ENCODE measurements around the gene ACMSD. TPM values are rescaled to one million over a fixed set of nuclear protein-coding genes. Genes with fewer than 3 reads are reported as not detected.
"Not testable (repeated sequence)": the region's sequence is repeated elsewhere in the genome, so short reads cannot be mapped to it uniquely, and the experiment has no call there.

The ACMSD gene
- total RNA-seq, 6 experiments from 2014 or later, result 38.3 to 145 (median 87.0) TPM

DNA sequence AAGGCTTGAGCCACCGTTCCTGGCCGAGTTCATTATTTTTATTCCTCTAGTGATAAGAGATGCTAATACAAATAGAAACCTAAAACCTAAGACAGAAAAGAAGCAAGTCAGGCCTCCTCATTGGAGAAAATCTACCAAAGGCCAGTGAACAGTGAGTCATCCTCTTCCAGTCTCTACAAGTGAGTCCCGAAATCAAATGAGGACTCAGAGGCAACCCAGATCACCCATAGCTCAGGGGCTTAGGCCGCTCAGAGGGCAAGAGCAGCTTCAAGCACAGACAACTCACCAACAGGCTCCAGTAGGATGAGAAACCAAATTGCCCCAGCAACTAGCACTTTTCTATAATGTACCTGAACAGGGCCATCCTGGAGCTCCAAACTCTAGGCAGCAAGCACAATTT lies 42.7 kb upstream of the ACMSD start:
- no peaks in the 10 kb centered on the region for H3K36me3 ChIP-seq
- WGBS (ENCODE audit: insufficient coverage, low coverage, low lambda C conversion rate, missing lambda C conversion rate), result 77% methylated on average over 3 of the region's 4 CpGs
- no peak for ATAC-seq
- no peaks in the 10 kb centered on the region for H3K4me1 ChIP-seq
- H3K27ac ChIP-seq, result no peak overlapping the region
- intact Hi-C loops (cut with DNase I), result no loop called here
- no peak for TF ChIP-seq POLR2A (IDR thresholded peaks at IDR 0.05)
- TF ChIP-seq, protein P1, sequence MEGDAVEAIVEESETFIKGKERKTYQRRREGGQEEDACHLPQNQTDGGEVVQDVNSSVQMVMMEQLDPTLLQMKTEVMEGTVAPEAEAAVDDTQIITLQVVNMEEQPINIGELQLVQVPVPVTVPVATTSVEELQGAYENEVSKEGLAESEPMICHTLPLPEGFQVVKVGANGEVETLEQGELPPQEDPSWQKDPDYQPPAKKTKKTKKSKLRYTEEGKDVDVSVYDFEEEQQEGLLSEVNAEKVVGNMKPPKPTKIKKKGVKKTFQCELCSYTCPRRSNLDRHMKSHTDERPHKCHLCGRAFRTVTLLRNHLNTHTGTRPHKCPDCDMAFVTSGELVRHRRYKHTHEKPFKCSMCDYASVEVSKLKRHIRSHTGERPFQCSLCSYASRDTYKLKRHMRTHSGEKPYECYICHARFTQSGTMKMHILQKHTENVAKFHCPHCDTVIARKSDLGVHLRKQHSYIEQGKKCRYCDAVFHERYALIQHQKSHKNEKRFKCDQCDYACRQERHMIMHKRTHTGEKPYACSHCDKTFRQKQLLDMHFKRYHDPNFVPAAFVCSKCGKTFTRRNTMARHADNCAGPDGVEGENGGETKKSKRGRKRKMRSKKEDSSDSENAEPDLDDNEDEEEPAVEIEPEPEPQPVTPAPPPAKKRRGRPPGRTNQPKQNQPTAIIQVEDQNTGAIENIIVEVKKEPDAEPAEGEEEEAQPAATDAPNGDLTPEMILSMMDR (IDR thresholded peaks at IDR 0.05), result no peak
- H3K27me3 ChIP-seq, result no peaks in the 10 kb centered on the region
- DNase-seq, result no peak
- no peak overlapping the region for H3K4me3 ChIP-seq
- no peaks in the 10 kb centered on the region for H3K9me3 ChIP-seq

GRCh38 chr2:134796373-134796772 lies 42.0 kb upstream of the ACMSD start:
- no peak for ATAC-seq

GRCh38 chr2:134799936-134800335 lies 38.5 kb upstream of the ACMSD start:
- Histone ChIP-seq H3K9me3 (no peaks in the 10 kb centered on the region), H3K27ac (no peak overlapping the region), H3K4me1 (no peaks in the 10 kb centered on the region), H3K36me3 (no peaks in the 10 kb centered on the region), H3K4me3 (no peak overlapping the region), H3K27me3 (no peaks in the 10 kb centered on the region)
- TF ChIP-seq POLR2A (IDR thresholded peaks at IDR 0.05), result no peak
- TF ChIP-seq, protein P1 (IDR thresholded peaks at IDR 0.05), result no peak
- WGBS (ENCODE audit: insufficient coverage, low coverage, low lambda C conversion rate, missing lambda C conversion rate), result 94% methylated on average over 3 of the region's 3 CpGs
- DNase-seq (no peak), ATAC-seq (no peak)
- intact Hi-C loops (cut with DNase I), result no loop called here

More at GRCh38 chr2:134796373-134796772, 42.0 kb upstream of the ACMSD start:
- H3K9me3 ChIP-seq, result no peaks in the 10 kb centered on the region
- 57% methylated on average over 2 of the region's 2 CpGs for WGBS (ENCODE audit: insufficient coverage, low coverage, low lambda C conversion rate, missing lambda C conversion rate)
- DNase-seq, result no peak
- H3K36me3 ChIP-seq, result no peaks in the 10 kb centered on the region
- TF ChIP-seq, protein P1 (IDR thresholded peaks at IDR 0.05), result no peak
- no peak for TF ChIP-seq POLR2A (IDR thresholded peaks at IDR 0.05)
- H3K27ac ChIP-seq, result no peak overlapping the region
- intact Hi-C loops (cut with DNase I), result no loop called here
- H3K27me3 ChIP-seq, result no peaks in the 10 kb centered on the region
- H3K4me3 ChIP-seq, result no peak overlapping the region
- H3K4me1 ChIP-seq, result no peaks in the 10 kb centered on the region

GRCh38 chr2:134800341-134800740 lies 38.1 kb upstream of the ACMSD start:
- WGBS (ENCODE audit: insufficient coverage, low coverage, low lambda C conversion rate, missing lambda C conversion rate), result 56% methylated on average over 2 of the region's 2 CpGs
- no peak for ATAC-seq
- Histone ChIP-seq H3K27me3 (no peaks in the 10 kb centered on the region), H3K4me3 (no peak overlapping the region), H3K9me3 (no peaks in the 10 kb centered on the region), H3K36me3 (no peaks in the 10 kb centered on the region), H3K4me1 (no peaks in the 10 kb centered on the region), H3K27ac (no peak overlapping the region)
- TF ChIP-seq POLR2A (IDR thresholded peaks at IDR 0.05), result no peak
- TF ChIP-seq, protein P1 (IDR thresholded peaks at IDR 0.05), result no peak
- intact Hi-C loops (cut with DNase I), result no loop called here
- no peak for DNase-seq

DNA sequence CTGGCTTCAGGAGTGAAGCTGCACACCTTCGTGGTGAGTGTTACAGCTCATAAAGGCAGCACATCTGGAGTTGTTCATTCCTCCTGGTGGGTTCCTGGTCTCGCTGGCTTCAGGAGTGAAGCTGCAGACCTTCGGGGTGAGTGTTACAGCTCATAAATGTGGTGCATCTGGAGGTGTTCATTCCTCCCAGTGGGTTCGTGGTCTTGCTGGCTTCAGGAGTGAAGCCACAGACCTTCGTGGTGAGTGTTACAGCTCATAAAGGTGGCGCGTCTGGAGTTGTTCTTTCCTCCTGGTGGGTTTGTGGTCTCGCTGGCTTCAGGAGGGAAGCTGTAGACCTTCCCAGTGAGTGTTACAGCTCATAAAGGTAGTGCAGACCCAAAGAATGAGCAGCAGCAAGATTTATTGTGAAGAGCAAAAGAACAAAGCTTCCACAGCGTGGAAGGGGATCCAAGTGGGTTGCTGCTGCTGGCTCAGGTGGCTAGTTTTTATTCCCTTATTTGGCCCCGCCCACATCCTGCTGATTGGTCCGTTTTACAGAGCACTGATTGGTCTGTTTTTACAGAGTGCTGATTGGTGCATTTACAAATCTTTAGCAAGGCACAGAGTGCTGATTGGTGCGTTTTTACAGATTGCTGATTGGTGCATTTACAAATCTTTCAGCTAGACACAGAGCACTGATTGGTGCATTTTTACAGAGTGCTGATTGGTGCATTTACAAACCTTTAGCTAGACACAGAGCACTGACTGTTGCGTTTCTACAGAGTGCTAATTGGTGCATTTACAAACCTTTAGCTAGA lies 34.6 kb upstream of the ACMSD start:
- DNase-seq; H3K4me1 ChIP-seq; H3K27ac ChIP-seq; H3K9me3 ChIP-seq; H3K27me3 ChIP-seq; H3K36me3 ChIP-seq; ATAC-seq; H3K4me3 ChIP-seq; intact Hi-C loops (cut with DNase I): not testable (repeated sequence)
- WGBS (ENCODE audit: insufficient coverage, low coverage, low lambda C conversion rate, missing lambda C conversion rate), result 54% methylated on average over 10 of the region's 13 CpGs
